Gastroesophageal sphincter (tissue), 3 donors: ENCODE results near the gene RNF19B.

Source experiments
- CTCF ChIP-seq, 4 experiments: fragments of 200-600 bp in 2 of 4; fragments of 450-650 bp in 2 of 4; sonication (generic) in 1 of 4; IDR thresholded peaks; one replicate each; pipeline ENCODE4 v1.5.1; 2017 to 2019; ENCODE audit warnings: antibody characterized with exemption in 4 of 4, mild to moderate bottlenecking in 2 of 4, moderate library complexity in 2 of 4
- POLR2AphosphoS5 ChIP-seq: sonication (generic); formaldehyde crosslinking; IDR thresholded peaks from one replicate; pipeline ENCODE4 v1.6.1; 2017; ENCODE audit warnings: antibody characterized with exemption

DNA sequence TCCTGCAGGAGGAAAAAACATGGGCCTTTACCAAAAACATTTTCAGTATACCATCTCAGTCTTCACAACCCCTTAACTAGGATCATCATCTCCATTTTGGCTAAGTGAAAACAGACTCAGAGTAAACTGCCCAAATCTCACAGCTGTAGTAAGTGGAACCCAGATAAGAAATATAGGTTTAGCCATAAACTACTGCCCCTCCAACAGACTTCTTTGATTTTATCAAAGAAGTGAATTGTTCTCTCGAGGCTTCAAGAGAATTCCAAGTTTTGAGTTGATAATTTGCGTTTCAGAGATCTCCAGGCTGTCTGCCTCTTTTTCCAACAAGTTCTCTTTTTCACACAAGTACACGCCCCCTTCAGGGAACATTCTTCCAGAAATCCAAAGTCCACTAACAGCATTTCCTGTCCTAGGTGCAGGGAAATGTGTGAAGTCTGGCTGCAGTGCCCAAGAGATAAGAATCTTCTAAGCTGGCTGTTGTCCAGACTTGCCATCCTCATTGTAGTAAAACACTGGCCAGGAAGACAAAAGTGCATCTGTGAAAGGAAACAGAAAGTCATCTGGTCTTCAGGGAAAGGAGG, 30.8 kb downstream of the RNF19B start:
- TF ChIP-seq CTCF (IDR thresholded peaks at IDR 0.05) (no peak), POLR2AphosphoS5 (no peak)
